MG63 (cell line): ENCODE results near the gene CA12. TPM values are rescaled to one million over a fixed set of nuclear protein-coding genes. Genes with fewer than 3 reads are reported as not detected.
A peak's percentile ranks its signal among the peaks of the same experiment; 100 is the strongest.
"Not testable (repeated sequence)": the region's sequence is repeated elsewhere in the genome, so short reads cannot be mapped to it uniquely, and the experiment has no call there.

Experiments
- DNase-seq: peaks from one replicate; pipeline ENCODE4 v3.0.0-alpha.2; 2020
- H3K27me3 ChIP-seq: fragments of 250-450 bp; sonication (Bioruptor Pico); 2 replicates; pipeline ENCODE4 v1.5.1; 2020; ENCODE audit warnings: mild to moderate bottlenecking, moderate library complexity
- H3K36me3 ChIP-seq: fragments of 250-450 bp; sonication (Bioruptor Pico); 2 replicates; pipeline ENCODE4 v1.5.1; 2020; ENCODE audit warnings: mild to moderate bottlenecking, moderate library complexity
- H3K4me3 ChIP-seq: fragments of 250-450 bp; sonication (Bioruptor Pico); 2 replicates; pipeline ENCODE4 v1.5.1; 2020; ENCODE audit warnings: mild to moderate bottlenecking, moderate library complexity
- H3K9me3 ChIP-seq: fragments of 250-450 bp; sonication (Bioruptor Pico); 2 replicates; pipeline ENCODE4 v1.5.1; 2020; ENCODE audit warnings: mild to moderate bottlenecking, moderate library complexity
- total RNA-seq: library from RNA; depleted of rRNA; stranded (reverse); fragments of >200 nt; shearing (Covaris generic); gene quantifications from 2 replicates; pipeline ENCODE4 v1.2.3, GENCODE V29; 2014; ENCODE audit warnings: low replicate concordance

The CA12 gene
- total RNA-seq, 1 experiment from 2014 or later: 4.7 TPM

GRCh38 chr15:63338170-63338569 lies 43.5 kb downstream of the CA12 start:
- Histone ChIP-seq H3K27me3 (no peaks in the 10 kb centered on the region), H3K36me3 (no peaks in the 10 kb centered on the region), H3K4me3 (no peak overlapping the region), H3K9me3 (no peaks in the 10 kb centered on the region)
- DNase-seq: peak; percentile 58

GRCh38 chr15:63337046-63337445 lies 44.6 kb downstream of the CA12 start:
- no peak overlapping the region for H3K4me3 ChIP-seq
- DNase-seq: no peak
- H3K27me3 ChIP-seq: no peaks in the 10 kb centered on the region
- H3K9me3 ChIP-seq: no peaks in the 10 kb centered on the region
- no peaks in the 10 kb centered on the region for H3K36me3 ChIP-seq

GRCh38 chr15:63335543-63336240 lies 46.0 kb downstream of the CA12 start:
- H3K36me3 ChIP-seq: no peaks in the 10 kb centered on the region
- H3K27me3 ChIP-seq: no peaks in the 10 kb centered on the region
- no peak for DNase-seq
- H3K9me3 ChIP-seq: no peaks in the 10 kb centered on the region
- H3K4me3 ChIP-seq: no peak overlapping the region

GRCh38 chr15:63334821-63335220 lies 46.8 kb downstream of the CA12 start:
- H3K4me3 ChIP-seq: no peak overlapping the region
- no peaks in the 10 kb centered on the region for H3K9me3 ChIP-seq
- H3K36me3 ChIP-seq: no peaks in the 10 kb centered on the region
- H3K27me3 ChIP-seq: no peaks in the 10 kb centered on the region
- DNase-seq: no peak

- H3K9me3 ChIP-seq: no peaks in the 10 kb centered on the region
- H3K4me3 ChIP-seq: no peak overlapping the region
- peak; percentile 91 for DNase-seq
- no peaks in the 10 kb centered on the region for H3K36me3 ChIP-seq
- H3K27me3 ChIP-seq: no peaks in the 10 kb centered on the region
Observed at GRCh38 chr15:63332367-63333124, 49.1 kb downstream of the CA12 start.

- H3K36me3 ChIP-seq: no peaks in the 10 kb centered on the region
- H3K9me3 ChIP-seq: no peaks in the 10 kb centered on the region
- no peak overlapping the region for H3K4me3 ChIP-seq
- H3K27me3 ChIP-seq: no peaks in the 10 kb centered on the region
- DNase-seq: no peak
Observed at GRCh38 chr15:63331456-63331855, 50.2 kb downstream of the CA12 start.

GRCh38 chr15:63330926-63331325 lies 50.7 kb downstream of the CA12 start:
- DNase-seq: no peak
- H3K27me3 ChIP-seq: no peaks in the 10 kb centered on the region
- no peak overlapping the region for H3K4me3 ChIP-seq
- H3K9me3 ChIP-seq: no peaks in the 10 kb centered on the region
- H3K36me3 ChIP-seq: no peaks in the 10 kb centered on the region

GRCh38 chr15:63329567-63330350 lies 51.9 kb downstream of the CA12 start:
- H3K4me3 ChIP-seq: no peak overlapping the region
- no peaks in the 10 kb centered on the region for H3K27me3 ChIP-seq
- no peaks in the 10 kb centered on the region for H3K36me3 ChIP-seq
- no peak for DNase-seq
- H3K9me3 ChIP-seq: no peaks in the 10 kb centered on the region

- Histone ChIP-seq H3K9me3 (no peaks in the 10 kb centered on the region), H3K4me3 (no peak overlapping the region), H3K27me3 (no peaks in the 10 kb centered on the region), H3K36me3 (no peaks in the 10 kb centered on the region)
- no peak for DNase-seq
Observed at GRCh38 chr15:63327648-63328421, 53.8 kb downstream of the CA12 start.

- H3K36me3 ChIP-seq: no peaks in the 10 kb centered on the region
- DNase-seq: no peak
- H3K9me3 ChIP-seq: no peaks in the 10 kb centered on the region
- no peaks in the 10 kb centered on the region for H3K27me3 ChIP-seq
- no peak overlapping the region for H3K4me3 ChIP-seq
Observed at GRCh38 chr15:63324770-63325169, 56.9 kb downstream of the CA12 start.

GRCh38 chr15:63323798-63324563 lies 57.7 kb downstream of the CA12 start:
- H3K27me3 ChIP-seq: no peaks in the 10 kb centered on the region
- peak; percentile 80 for DNase-seq
- H3K9me3 ChIP-seq: no peaks in the 10 kb centered on the region
- no peak overlapping the region for H3K4me3 ChIP-seq
- H3K36me3 ChIP-seq: no peaks in the 10 kb centered on the region

- no peaks in the 10 kb centered on the region for H3K27me3 ChIP-seq
- no peaks in the 10 kb centered on the region for H3K9me3 ChIP-seq
- DNase-seq: peak; percentile 31
- H3K4me3 ChIP-seq: no peak overlapping the region
- no peaks in the 10 kb centered on the region for H3K36me3 ChIP-seq
Observed at GRCh38 chr15:63322541-63322940, 59.1 kb downstream of the CA12 start.

- no peaks in the 10 kb centered on the region for H3K9me3 ChIP-seq
- no peaks in the 10 kb centered on the region for H3K27me3 ChIP-seq
- no peak for DNase-seq
- no peaks in the 10 kb centered on the region for H3K36me3 ChIP-seq
- no peak overlapping the region for H3K4me3 ChIP-seq
Observed at GRCh38 chr15:63321462-63321861, 60.2 kb downstream of the CA12 start.

- not testable (repeated sequence) for DNase-seq, H3K27me3 ChIP-seq, H3K9me3 ChIP-seq, H3K36me3 ChIP-seq, H3K4me3 ChIP-seq
Observed at GRCh38 chr15:63320981-63321380, 60.7 kb downstream of the CA12 start.

GRCh38 chr15:63320446-63320845 lies 61.2 kb downstream of the CA12 start:
- not testable (repeated sequence) for H3K9me3 ChIP-seq, DNase-seq, H3K36me3 ChIP-seq, H3K27me3 ChIP-seq, H3K4me3 ChIP-seq

GRCh38 chr15:63319065-63319464 lies 62.6 kb downstream of the CA12 start:
- H3K27me3 ChIP-seq: peaks cover 3% of the 10 kb centered on the region; the same call in 1 of the 2 replicates
- no peak overlapping the region for H3K4me3 ChIP-seq
- no peaks in the 10 kb centered on the region for H3K36me3 ChIP-seq
- DNase-seq: no peak
- no peaks in the 10 kb centered on the region for H3K9me3 ChIP-seq
